SK-N-MC (cell line): ENCODE results near the gene DRC3.

ENCODE experiments used
- DNase-seq: peaks from one replicate; pipeline ENCODE4 v3.0.0-alpha.2; 2011; ENCODE audit warnings: low read depth, low spot score
- H3K27ac ChIP-seq: fragments of 200-600 bp; sonication (generic); 2 replicates; pipeline ENCODE4 v1.5.1; 2016; ENCODE audit warnings: mixed run types
- H3K36me3 ChIP-seq: fragments of 200-600 bp; sonication (generic); 2 replicates; pipeline ENCODE4 v1.6.1; 2017; ENCODE audit warnings: antibody characterized with exemption, low read length, mixed read lengths; ENCODE audit not compliant: insufficient read depth
- H3K4me3 ChIP-seq: fragments of 200-600 bp; sonication (generic); 2 replicates; pipeline ENCODE4 v1.5.1; 2016
- H3K9ac ChIP-seq: fragments of 200-600 bp; sonication (generic); 2 replicates; pipeline ENCODE4 v1.8.0; 2017; ENCODE audit warnings: mixed run types, mixed read lengths; ENCODE audit not compliant: insufficient read length
- H3K9me3 ChIP-seq: fragments of 200-600 bp; sonication (generic); 2 replicates; pipeline ENCODE4 v1.6.1; 2017; ENCODE audit warnings: low read depth, mild to moderate bottlenecking, antibody characterized with exemption, low read length, moderate library complexity, mixed read lengths
- EZH2 ChIP-seq: fragments of 200-600 bp; sonication (generic); IDR thresholded peaks from one replicate; pipeline ENCODE4 v1.6.1; 2017; ENCODE audit warnings: antibody characterized with exemption
- FOXP2 ChIP-seq: optimal IDR thresholded peaks from 2 replicates; pipeline ENCODE3; 2011; ENCODE audit warnings: mild to moderate bottlenecking, moderate library complexity; ENCODE audit not compliant: insufficient read depth; ENCODE audit errors: extremely low read length, control extremely low read depth
- POLR2AphosphoS5 ChIP-seq: IDR thresholded peaks from 2 replicates; pipeline ENCODE4 v1.6.1; 2012; ENCODE audit warnings: mild to moderate bottlenecking, low read depth, low read length, borderline replicate concordance

DRC3 gene

DNA sequence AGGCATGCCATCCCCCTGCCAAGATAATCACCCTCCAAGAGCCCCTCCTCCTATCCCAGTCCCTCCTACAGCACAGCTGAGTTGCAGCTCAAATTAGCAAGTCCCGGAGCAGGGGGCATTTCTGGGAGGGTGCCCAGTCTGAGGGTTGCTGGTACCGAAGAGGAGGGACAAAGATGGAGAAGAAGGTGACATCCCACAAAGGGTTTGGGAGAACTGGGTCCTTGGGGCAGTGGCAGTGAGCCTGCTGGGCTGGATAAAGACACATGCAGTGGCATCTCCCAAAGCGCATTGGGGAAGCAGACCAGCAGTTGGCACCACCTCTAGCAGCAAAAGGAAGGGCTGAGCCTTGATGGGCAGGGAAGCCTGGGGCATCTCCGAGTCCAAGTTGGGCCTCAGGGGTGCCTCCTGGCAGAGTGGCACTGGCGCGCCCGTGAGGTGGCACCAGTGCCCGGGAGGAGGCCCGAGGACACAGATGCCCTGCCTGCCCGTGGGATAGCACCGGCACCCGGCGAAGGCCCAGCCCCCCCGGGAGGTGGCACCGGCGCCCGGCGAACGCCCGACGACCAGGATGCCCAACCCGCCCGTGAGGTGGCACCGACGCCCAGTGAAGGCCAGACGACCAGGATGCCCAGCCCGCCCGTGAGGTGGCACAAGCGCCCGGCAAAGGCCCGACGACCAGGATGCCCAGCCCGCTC lies 1.1 kb upstream of the DRC3 start:
- TF ChIP-seq EZH2, result no peak
- no peak for TF ChIP-seq POLR2AphosphoS5
- TF ChIP-seq FOXP2, result no peak
- no peaks in the 10 kb centered on the region for H3K36me3 ChIP-seq
- no peak for DNase-seq
- no peak overlapping the region for H3K27ac ChIP-seq
- H3K4me3 ChIP-seq, result peak overlapping the region; percentile 82
- no peaks in the 10 kb centered on the region for H3K9me3 ChIP-seq
- H3K9ac ChIP-seq, result peak overlapping the region; percentile 69

DNA sequence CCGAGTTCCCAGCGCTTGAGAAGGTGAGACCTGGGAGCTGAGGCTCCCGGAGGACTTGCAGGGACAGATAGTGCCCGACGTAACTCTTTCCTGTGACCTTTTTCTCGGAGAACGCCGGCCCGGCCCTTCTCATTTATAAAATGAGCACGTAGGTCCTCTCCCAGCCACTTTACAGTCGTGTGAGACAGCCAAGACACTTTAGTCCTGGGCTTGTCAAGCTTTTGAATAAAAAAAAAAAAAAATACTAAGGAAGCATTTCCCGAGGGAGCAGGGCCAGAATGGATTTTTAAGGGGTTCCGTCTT lies 241 bp downstream of the DRC3 start:
- Histone ChIP-seq H3K4me3 (peak overlapping the region; percentile 88), H3K27ac (no peak overlapping the region), H3K36me3 (no peaks in the 10 kb centered on the region), H3K9ac (peak overlapping the region; percentile 41), H3K9me3 (no peaks in the 10 kb centered on the region)
- no peak for DNase-seq
- TF ChIP-seq EZH2 (no peak), FOXP2 (no peak), POLR2AphosphoS5 (no peak)

DNA sequence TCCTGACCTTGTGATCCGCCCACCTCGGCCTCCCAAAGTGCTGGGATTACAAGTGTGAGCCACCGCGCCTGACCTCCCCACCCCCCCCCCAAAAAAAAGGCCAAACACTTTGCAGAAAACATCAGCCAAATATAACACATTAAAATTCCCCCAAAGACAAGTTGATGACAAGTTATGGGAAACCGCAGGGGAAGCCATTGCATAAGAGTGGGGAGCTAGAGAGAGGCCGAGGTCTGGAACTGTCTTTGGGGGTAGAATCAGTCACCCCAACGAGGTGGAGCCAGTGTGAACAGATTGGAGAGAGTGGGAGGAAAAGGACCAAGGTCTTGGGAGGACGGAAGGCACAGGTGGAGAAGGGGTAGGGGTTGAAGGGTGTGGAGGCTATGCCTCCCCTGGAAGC lies 2.8 kb downstream of the DRC3 start:
- no peak for DNase-seq
- TF ChIP-seq FOXP2 (no peak), POLR2AphosphoS5 (no peak), EZH2 (no peak)
- H3K36me3 ChIP-seq, result no peaks in the 10 kb centered on the region
- no peak overlapping the region for H3K9ac ChIP-seq
- no peak overlapping the region for H3K4me3 ChIP-seq
- H3K9me3 ChIP-seq, result no peaks in the 10 kb centered on the region
- no peak overlapping the region for H3K27ac ChIP-seq

DNA sequence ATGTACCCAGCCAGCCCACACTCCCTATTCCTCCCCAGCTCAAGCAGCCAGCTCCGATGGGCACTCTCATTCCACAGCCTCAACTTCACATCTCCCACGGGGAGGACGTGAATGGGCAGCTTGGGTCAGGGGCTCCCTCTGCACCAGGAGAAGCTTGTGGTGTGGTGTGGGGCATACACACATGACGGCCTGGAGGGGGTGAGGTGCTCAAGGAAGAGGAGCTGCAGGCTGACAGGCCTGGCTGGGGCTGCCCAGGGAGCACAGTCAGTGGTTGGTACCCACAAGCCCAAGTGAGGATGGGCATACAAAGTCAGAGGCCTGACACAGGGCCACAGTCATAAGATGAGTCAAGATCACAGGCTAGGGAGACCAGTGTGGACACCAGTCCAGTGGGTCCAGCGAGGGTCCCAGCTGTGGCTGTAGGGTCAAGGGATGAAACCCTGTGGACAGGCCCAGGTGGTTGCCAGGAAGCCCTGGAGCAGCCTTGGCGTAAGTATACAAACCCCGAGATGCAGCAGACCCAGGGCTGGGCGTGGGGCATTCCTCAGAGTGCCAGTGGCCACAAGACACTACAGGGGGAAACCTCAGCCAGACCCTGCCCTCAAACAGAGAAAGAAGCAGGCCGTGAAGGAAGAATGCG lies 4.4 kb downstream of the DRC3 start:
- no peaks in the 10 kb centered on the region for H3K9me3 ChIP-seq
- no peak overlapping the region for H3K27ac ChIP-seq
- no peak overlapping the region for H3K9ac ChIP-seq
- no peaks in the 10 kb centered on the region for H3K36me3 ChIP-seq
- no peak for DNase-seq
- no peak overlapping the region for H3K4me3 ChIP-seq
- TF ChIP-seq FOXP2 (no peak), EZH2 (no peak), POLR2AphosphoS5 (no peak)

DNA sequence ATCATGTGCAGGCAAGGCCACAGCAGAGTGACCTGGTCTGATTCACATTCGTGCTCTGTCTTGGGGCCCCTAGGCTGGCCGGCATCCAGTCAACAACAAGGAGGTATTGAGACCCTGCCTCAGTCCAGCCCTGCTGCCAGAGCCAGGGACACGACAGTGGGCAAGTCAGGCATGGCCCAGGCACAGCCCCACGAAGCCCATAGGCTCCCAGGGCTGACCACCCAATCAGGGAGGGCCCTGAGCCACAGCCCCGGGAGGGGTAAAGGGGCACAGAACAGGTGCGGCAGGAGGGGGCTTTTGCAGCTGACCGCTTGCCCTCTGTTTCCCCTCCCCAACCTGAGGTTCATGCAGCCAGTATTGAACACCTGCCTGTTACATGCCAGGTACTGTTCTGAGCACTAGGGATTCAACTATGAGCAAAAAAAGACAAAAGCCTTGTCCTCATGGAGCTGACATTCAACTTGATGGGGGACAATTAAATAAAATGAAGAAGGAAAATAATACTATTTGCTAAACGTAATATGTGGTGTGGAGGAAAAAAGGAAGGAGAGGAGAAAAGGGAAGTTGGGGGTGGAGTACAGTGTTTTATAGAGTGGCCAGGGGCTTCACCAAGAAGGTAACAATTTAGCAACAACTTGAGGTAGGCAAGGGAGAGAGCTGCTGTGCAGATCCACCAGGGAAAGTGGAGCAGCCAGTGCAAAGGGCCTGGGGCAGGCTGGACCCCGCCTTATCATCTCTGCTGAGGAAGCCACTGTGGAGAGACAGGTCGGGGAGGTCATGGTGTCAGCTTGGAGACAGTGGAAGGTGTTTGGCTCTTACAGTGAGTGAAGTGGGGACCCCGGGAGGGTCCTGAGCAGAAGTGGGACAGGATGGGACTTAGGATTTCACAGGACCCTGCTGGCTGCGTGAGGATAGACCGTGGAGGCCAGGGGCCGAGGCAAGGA lies 6.1 kb downstream of the DRC3 start:
- Histone ChIP-seq H3K4me3 (no peak overlapping the region), H3K27ac (no peak overlapping the region), H3K9me3 (no peaks in the 10 kb centered on the region), H3K36me3 (no peaks in the 10 kb centered on the region), H3K9ac (no peak overlapping the region)
- no peak for TF ChIP-seq FOXP2
- TF ChIP-seq EZH2, result no peak
- no peak for TF ChIP-seq POLR2AphosphoS5
- no peak for DNase-seq

DNA sequence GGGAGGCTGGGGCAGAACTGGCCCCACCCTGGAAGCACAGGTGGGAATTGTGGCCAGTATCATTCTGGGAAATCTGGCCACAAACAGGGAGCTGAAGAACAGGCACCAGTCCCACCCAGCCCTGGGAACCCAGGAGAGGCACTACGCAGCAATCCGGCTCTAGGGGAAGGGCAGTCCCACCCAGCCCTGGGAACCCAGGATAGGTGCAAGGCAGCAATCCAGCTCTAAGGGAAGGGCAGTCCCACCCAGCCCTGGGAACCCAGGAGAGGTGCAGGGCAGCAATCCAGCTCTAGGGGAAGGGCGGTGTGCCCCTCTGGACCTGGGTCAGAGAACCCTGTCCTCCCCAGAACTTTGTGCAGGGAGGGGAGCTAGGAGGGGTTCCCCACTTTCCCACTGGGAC lies 7.1 kb downstream of the DRC3 start:
- DNase-seq, result no peak
- Histone ChIP-seq H3K9ac (no peak overlapping the region), H3K4me3 (no peak overlapping the region), H3K27ac (no peak overlapping the region), H3K9me3 (no peaks in the 10 kb centered on the region), H3K36me3 (no peaks in the 10 kb centered on the region)
- TF ChIP-seq FOXP2, result no peak

DNA sequence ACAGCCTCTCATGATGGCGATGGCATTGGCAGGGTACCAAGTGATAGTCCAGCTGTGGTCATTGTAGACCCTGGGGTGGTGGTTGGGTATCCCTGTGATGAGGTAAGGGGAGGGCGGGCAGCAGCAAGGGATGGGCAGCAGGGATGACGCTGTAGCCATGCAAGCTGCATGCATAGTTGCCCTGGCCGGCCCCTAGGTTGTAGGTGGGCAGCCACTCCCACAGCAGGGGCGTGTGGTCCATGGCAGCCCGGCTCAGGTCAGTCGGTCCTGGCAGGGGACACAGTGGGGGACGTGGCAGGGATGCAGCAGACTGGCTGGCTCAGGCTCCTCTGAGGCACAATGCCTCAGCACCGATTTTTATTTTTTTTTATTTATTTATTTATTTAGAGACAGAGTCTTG lies 8.7 kb downstream of the DRC3 start:
- no peak overlapping the region for H3K4me3 ChIP-seq
- H3K9me3 ChIP-seq, result no peaks in the 10 kb centered on the region
- TF ChIP-seq POLR2AphosphoS5 (no peak), FOXP2 (no peak), EZH2 (no peak)
- no peaks in the 10 kb centered on the region for H3K36me3 ChIP-seq
- no peak for DNase-seq
- no peak overlapping the region for H3K27ac ChIP-seq
- no peak overlapping the region for H3K9ac ChIP-seq

DNA sequence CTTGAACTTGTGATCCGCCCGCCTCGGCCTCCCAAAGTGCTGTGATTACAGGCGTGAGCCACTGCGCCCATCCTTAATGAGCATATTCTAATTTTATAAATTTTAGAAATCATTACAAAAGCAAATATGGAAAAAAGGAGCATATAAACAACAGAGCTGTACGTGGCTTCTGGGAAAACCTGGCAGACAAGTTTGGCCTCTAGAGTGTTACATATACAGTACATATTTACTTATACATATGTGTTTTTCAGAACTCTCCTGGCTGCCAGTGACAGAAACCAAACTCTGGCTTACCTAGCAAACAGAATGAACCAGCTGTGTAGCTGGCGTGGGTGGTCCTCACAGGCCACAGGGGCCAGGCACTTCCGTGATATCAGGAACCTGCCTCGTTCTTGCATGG lies 10.1 kb downstream of the DRC3 start:
- Histone ChIP-seq H3K27ac (no peak overlapping the region), H3K9me3 (no peaks in the 10 kb centered on the region), H3K4me3 (no peak overlapping the region), H3K9ac (no peak overlapping the region), H3K36me3 (no peaks in the 10 kb centered on the region)
- no peak for DNase-seq
- TF ChIP-seq POLR2AphosphoS5, result no peak

DNA sequence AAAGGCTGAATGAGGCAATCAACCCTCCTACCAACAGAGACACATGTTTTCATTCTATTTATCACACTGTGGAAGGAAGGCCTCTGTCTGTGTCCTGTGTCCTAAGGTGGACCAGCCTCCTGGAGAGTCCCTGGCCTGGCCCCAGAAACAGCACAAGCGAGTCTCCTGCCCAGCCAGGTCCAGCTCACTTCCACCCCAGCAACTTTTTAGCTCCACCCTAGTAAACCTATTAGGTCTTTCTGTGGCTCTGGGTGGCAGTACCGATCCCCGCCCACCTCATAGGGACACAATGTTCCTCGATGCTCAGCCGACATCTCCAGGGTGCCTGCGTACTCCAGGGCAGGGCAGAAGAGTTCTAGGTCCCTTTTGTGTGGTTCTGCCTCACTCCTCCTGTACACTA lies 10.7 kb downstream of the DRC3 start:
- TF ChIP-seq POLR2AphosphoS5 (no peak), FOXP2 (no peak), EZH2 (no peak)
- no peak overlapping the region for H3K27ac ChIP-seq
- no peak overlapping the region for H3K4me3 ChIP-seq
- no peaks in the 10 kb centered on the region for H3K36me3 ChIP-seq
- no peak overlapping the region for H3K9ac ChIP-seq
- DNase-seq, result no peak
- H3K9me3 ChIP-seq, result no peaks in the 10 kb centered on the region
